B cell (primary cell): ENCODE data around the gene NEUROG1. TPM values are rescaled to one million over a fixed set of nuclear protein-coding genes. Genes with fewer than 3 reads are reported as not detected.

Source experiments
- ATAC-seq: fragments of 200-7000 bp; cut with Tn5 transposase; one replicate; pipeline ENCODE4 v1.10.0; 2021; ENCODE audit warnings: low read depth, mild to moderate bottlenecking, moderate number of reproducible peaks, moderate library complexity
- CTCF ChIA-PET: fragments of 350-600 bp; sonication (Branson Sonifier 250); formaldehyde crosslinking; loops from one replicate; lab custom pipeline; 2021; ENCODE audit warnings: antibody characterized with exemption, inconsistent platforms; lab: Charles Lee
- POLR2A ChIA-PET: fragments of 350-600 bp; sonication (Branson Sonifier 250); formaldehyde crosslinking; loops from one replicate; lab custom pipeline; 2021; ENCODE audit warnings: antibody characterized with exemption; lab: Charles Lee
- DNase-seq: peaks from one replicate; pipeline ENCODE4 v3.0.0; 2013
- H2AFZ ChIP-seq: 2 replicates; pipeline ENCODE4 v1.6.1; 2012; ENCODE audit warnings: mild to moderate bottlenecking, low read depth, low read length; ENCODE audit not compliant: insufficient read depth, poor library complexity, severe bottlenecking
- H3K27ac ChIP-seq, 2 donors: 1 replicate in 1 of 2; 2 replicates in 1 of 2; pipeline ENCODE4 v1.5.1; 2012 to 2013; ENCODE audit warnings: low read length in 2 of 2, mild to moderate bottlenecking in 2 of 2, moderate library complexity in 1 of 2
- H3K27me3 ChIP-seq, 4 experiments: fragments of 200-600 bp in 1 of 4; sonication (generic) in 1 of 4; replicated peaks in 1 of 4; 1 replicate in 2 of 4; 2 replicates in 2 of 4; pipeline versions ENCODE4 v1.6.1 to v1.7.0; 2013 to 2016; ENCODE audit warnings: low read length in 3 of 4, mild to moderate bottlenecking in 2 of 4, mixed read lengths in 1 of 4, moderate library complexity in 1 of 4; ENCODE audit not compliant: insufficient read depth in 4 of 4, control insufficient read depth in 3 of 4; ENCODE audit errors: control extremely low read depth in 1 of 4
- H3K36me3 ChIP-seq, 2 experiments: replicated peaks in 1 of 2; 1 replicate in 1 of 2; 2 replicates in 1 of 2; pipeline versions ENCODE4 v1.6.1 to v1.7.1; 2013; ENCODE audit warnings: low read length in 1 of 2; ENCODE audit not compliant: insufficient read depth in 2 of 2, control insufficient read depth in 1 of 2; ENCODE audit errors: control extremely low read depth in 1 of 2, extremely low read depth in 1 of 2
- H3K4me1 ChIP-seq, 2 donors: fragments of 200-600 bp in 1 of 2; sonication (generic) in 1 of 2; 1 replicate in 1 of 2; 2 replicates in 1 of 2; pipeline versions ENCODE4 v1.5.1 to v1.6.1; 2013 to 2017; ENCODE audit warnings: low read length in 2 of 2; ENCODE audit not compliant: control insufficient read depth in 2 of 2, insufficient read depth in 2 of 2
- H3K4me2 ChIP-seq: replicated peaks from 2 replicates; pipeline ENCODE3; 2012; ENCODE audit warnings: mild to moderate bottlenecking, low read depth, low read length; ENCODE audit not compliant: poor library complexity, severe bottlenecking
- H3K4me3 ChIP-seq, 5 experiments: fragments of 200-600 bp in 1 of 5; sonication (generic) in 1 of 5; 1 replicate in 3 of 5; 2 replicates in 2 of 5; pipeline versions ENCODE4 v1.5.1 to v1.7.0; 2011 to 2016; ENCODE audit warnings: low read length in 4 of 5, mild to moderate bottlenecking in 4 of 5, low read depth in 2 of 5, control low read depth in 1 of 5, moderate library complexity in 1 of 5; ENCODE audit not compliant: insufficient read depth in 1 of 5; ENCODE audit errors: control extremely low read depth in 1 of 5, extremely low read depth in 1 of 5
- H3K79me2 ChIP-seq: fragments of 200-600 bp; sonication (generic); one replicate; pipeline ENCODE4 v1.6.0; 2016; ENCODE audit warnings: low read length; ENCODE audit not compliant: control insufficient read depth, insufficient read depth
- H3K9ac ChIP-seq: fragments of 200-600 bp; sonication (generic); 2 replicates; pipeline ENCODE4 v1.6.1; 2017; ENCODE audit warnings: mild to moderate bottlenecking, low read length, moderate library complexity
- H3K9me3 ChIP-seq, 3 donors: one replicate each; pipeline versions ENCODE4 v1.6.1 to v1.7.1; 2013; ENCODE audit warnings: low read length in 2 of 3; ENCODE audit not compliant: control insufficient read depth in 2 of 3, insufficient read depth in 1 of 3; ENCODE audit errors: control extremely low read depth in 1 of 3
- H4K20me1 ChIP-seq: 2 replicates; pipeline ENCODE4 v1.6.0; 2012; ENCODE audit warnings: mild to moderate bottlenecking, low read length; ENCODE audit not compliant: insufficient read depth, control insufficient read depth, poor library complexity, severe bottlenecking
- H3K27ac Mint-ChIP-seq: one replicate; pipeline ENCODE4 v1.8.0; 2021; ENCODE audit warnings: mixed read lengths
- H3K27me3 Mint-ChIP-seq: one replicate; pipeline ENCODE4 v1.8.0; 2021; ENCODE audit warnings: mixed read lengths
- H3K4me1 Mint-ChIP-seq: one replicate; pipeline ENCODE4 v1.8.0; 2021; ENCODE audit warnings: mixed read lengths
- H3K4me3 Mint-ChIP-seq: one replicate; pipeline ENCODE4 v1.8.0; 2021; ENCODE audit warnings: mixed read lengths
- H3K9me3 Mint-ChIP-seq: one replicate; pipeline ENCODE4 v1.8.0; 2022; ENCODE audit warnings: mixed read lengths; ENCODE audit not compliant: insufficient read depth
- CTCF ChIP-seq: fragments of 200-600 bp; IDR thresholded peaks from one replicate; pipeline ENCODE4 v1.8.0; 2022; ENCODE audit warnings: antibody characterized with exemption, mild to moderate bottlenecking
- EZH2 ChIP-seq: IDR thresholded peaks from 2 replicates; pipeline ENCODE4 v1.6.1; 2012; ENCODE audit warnings: borderline replicate concordance, low read depth, mild to moderate bottlenecking, moderate library complexity, low read length; ENCODE audit not compliant: insufficient read depth, poor library complexity, severe bottlenecking
- WGBS: methylation state at CpG from one replicate; pipeline ENCODE4 v1.1.5; 2013; ENCODE audit warnings: missing lambda C conversion rate; ENCODE audit not compliant: insufficient coverage; 5-methylcytosine and 5-hydroxymethylcytosine counted together
- intact Hi-C: fragments of 100-400 bp; cut with micrococcal nuclease; formaldehyde crosslinking; loops from one replicate; pipeline ENCODE4 v1.10.0; 2022
- polyA minus RNA-seq: library from RNA; depleted of rRNA, polyadenylated mRNA; stranded (reverse); fragments of >200 nt; gene quantifications from 2 replicates; pipeline ENCODE4 v1.2.3, GENCODE V29; 2012
- polyA plus RNA-seq: library from polyadenylated mRNA; depleted of rRNA; stranded (reverse); fragments of >200 nt; gene quantifications from 2 replicates; pipeline ENCODE4 v1.2.3, GENCODE V29; 2012
- total RNA-seq, 2 donors: library from RNA; stranded (reverse); fragments of 120-200 nt in 1 of 2; gene quantifications; 1 replicate in 1 of 2; 2 replicates in 1 of 2; pipeline versions ENCODE4 v1.2.3 to v1.2.4, GENCODE V29; 2013 to 2022

Gene NEUROG1, protein sequence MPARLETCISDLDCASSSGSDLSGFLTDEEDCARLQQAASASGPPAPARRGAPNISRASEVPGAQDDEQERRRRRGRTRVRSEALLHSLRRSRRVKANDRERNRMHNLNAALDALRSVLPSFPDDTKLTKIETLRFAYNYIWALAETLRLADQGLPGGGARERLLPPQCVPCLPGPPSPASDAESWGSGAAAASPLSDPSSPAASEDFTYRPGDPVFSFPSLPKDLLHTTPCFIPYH
- total RNA-seq (not detected in 2 replicates), polyA plus RNA-seq (not detected in 2 replicates), polyA minus RNA-seq (not detected in 2 replicates)
- total RNA-seq (2013), result not detected

DNA sequence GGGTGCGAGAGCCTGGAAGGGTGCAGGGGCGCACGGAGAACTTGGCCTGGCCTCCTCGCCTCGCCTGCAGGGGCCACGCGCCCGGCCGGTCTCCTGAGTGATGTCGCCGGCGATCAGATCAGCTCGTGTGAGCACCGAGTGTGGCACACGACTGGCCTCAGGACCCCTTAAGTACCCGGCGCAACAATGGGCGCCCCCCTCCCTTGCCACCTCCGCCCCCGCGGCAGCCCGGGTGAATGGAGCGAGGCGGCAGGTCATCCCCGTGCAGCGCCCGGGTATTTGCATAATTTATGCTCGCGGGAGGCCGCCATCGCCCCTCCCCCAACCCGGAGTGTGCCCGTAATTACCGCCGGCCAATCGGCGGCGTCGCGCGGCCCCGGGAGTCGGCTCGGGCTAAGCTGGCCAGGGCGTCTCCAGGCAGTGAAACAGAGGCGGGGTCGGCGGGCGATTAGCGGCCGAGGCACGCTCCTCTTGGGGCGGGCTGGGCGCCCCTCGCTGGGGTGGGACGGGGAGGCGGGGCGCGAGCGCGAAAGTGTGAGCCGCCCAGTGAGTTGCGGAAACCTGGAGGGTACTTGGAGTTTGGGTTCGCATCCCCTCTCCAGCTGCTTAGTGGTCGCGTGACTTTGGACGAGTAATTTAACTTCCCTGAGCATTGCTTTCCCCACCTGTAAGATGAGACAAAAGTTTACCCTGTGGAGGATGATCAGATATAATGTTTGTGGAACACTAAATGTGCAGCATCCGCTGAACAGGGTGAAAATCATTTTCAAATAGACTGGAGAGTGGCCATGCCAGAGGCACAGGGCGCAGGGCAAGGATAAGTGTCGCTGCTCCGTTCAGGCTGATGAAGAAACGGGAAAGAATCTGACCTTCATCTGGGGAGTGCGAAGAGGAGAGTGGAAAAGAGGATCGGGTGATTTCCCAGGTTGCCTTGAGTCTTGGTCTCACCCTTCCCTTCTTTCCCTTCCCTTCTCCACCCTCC lies at the start of gene NEUROG1:
NEUROG1 (minus strand) TSS at position 145 of the 982 bp plus-strand sequence. CDS start 274 bp downstream, outside the sequence.
- H2AFZ ChIP-seq, result no peak within 1 kb of the TSS
- DNase-seq, result no peak

More for the DNA sequence above, at the start of gene NEUROG1:
- Histone ChIP-seq H3K36me3 (no peaks in the 10 kb centered on the region), H3K9me3 (peaks cover 0 to 14% (median 0%) of the 10 kb centered on the region in 3 donors), H3K4me3 (no peak within 1 kb of the TSS), H3K27ac (no peak within 1 kb of the TSS), H3K4me1 (peaks cover 0 to 7% of the 10 kb centered on the region in 2 donors), H3K79me2 (no peaks in the 10 kb centered on the region), H4K20me1 (no peaks in the 10 kb centered on the region), H3K9ac (no peak within 1 kb of the TSS), H3K27me3 (peaks cover 0 to 84% (median 27%) of the 10 kb centered on the region in 4 experiments), H3K4me2 (peak within 1 kb of the TSS; percentile 22)
- WGBS, result 6% methylated on average over 69 of the region's 74 CpGs
- H3K9me3 Mint-ChIP-seq, result no peaks in the 10 kb centered on the region
- H3K27me3 Mint-ChIP-seq, result peaks cover 81% of the 10 kb centered on the region
- peak within 1 kb of the TSS; percentile 13 for H3K4me3 Mint-ChIP-seq
- CTCF ChIA-PET, result no interaction called here
- no peak for ATAC-seq
- intact Hi-C loops, result no loop called here
- H3K27ac Mint-ChIP-seq, result no peak within 1 kb of the TSS
- H3K4me1 Mint-ChIP-seq, result peaks cover 7% of the 10 kb centered on the region
- POLR2A ChIA-PET, result no interaction called here
- TF ChIP-seq CTCF (no peak), EZH2 (no peak)
